ENCODE measurements around the gene PSMG3.

GRCh38 chr7:1587738-1588137, 17.9 kb upstream of the PSMG3 start:
- no peak for TF ChIP-seq CTCF (IDR thresholded peaks at IDR 0.05; ENCODE audit: insufficient read depth, low read length, poor library complexity, severe bottlenecking)
- TF ChIP-seq EZH2phosphoT487 (conservative IDR thresholded peaks at IDR 0.05; ENCODE audit: low read length): no peak
